Stomach (tissue), 9 donors: Measurements from ENCODE around the gene RFX2. TPM values are rescaled to one million over a fixed set of nuclear protein-coding genes. Genes with fewer than 3 reads are reported as not detected.
"Not testable (repeated sequence)": the region's sequence is repeated elsewhere in the genome, so short reads cannot be mapped to it uniquely, and the experiment has no call there.

ENCODE experiments used
- DNase-seq, 2 donors: peaks; one replicate each; pipeline versions ENCODE4 v3.0.0 to v3.0.0-alpha.2; 2013 to 2019
- H3K27ac ChIP-seq, 5 donors: fragments of 200-600 bp in 4 of 5; sonication (generic) in 4 of 5; one replicate each; pipeline ENCODE4 v1.5.1; 2013 to 2019; ENCODE audit warnings: mild to moderate bottlenecking in 1 of 5, moderate library complexity in 1 of 5
- H3K27me3 ChIP-seq, 3 donors: fragments of 200-600 bp; sonication (generic); one replicate each; pipeline ENCODE4 v1.5.1; 2017 to 2019; ENCODE audit warnings: mixed run types in 1 of 3
- H3K36me3 ChIP-seq, 4 donors: fragments of 200-600 bp; sonication (generic); 1 replicate in 3 of 4; 2 replicates in 1 of 4; pipeline ENCODE4 v1.5.1; 2016 to 2019
- H3K4me1 ChIP-seq, 4 donors: fragments of 200-600 bp; sonication (generic); one replicate each; pipeline ENCODE4 v1.5.1; 2016 to 2019
- H3K4me3 ChIP-seq, 4 donors: fragments of 200-600 bp; sonication (generic) in 3 of 4; one replicate each; pipeline ENCODE4 v1.5.1; 2016 to 2019; ENCODE audit warnings: mild to moderate bottlenecking in 1 of 4
- H3K9me3 ChIP-seq, 4 donors: fragments of 200-600 bp; sonication (generic); one replicate each; pipeline ENCODE4 v1.5.1; 2016 to 2019
- CTCF ChIP-seq, 7 experiments: fragments of 450-650 bp in 4 of 7; fragments of 200-600 bp in 3 of 7; sonication (generic) in 3 of 7; IDR thresholded peaks; one replicate each; pipeline ENCODE4 v1.5.1; 2016 to 2019; ENCODE audit warnings: antibody characterized with exemption in 7 of 7, control low read depth in 2 of 7, mild to moderate bottlenecking in 1 of 7
- EP300 ChIP-seq: sonication (generic); formaldehyde crosslinking; IDR thresholded peaks from one replicate; pipeline ENCODE4 v1.6.1; 2017; ENCODE audit warnings: antibody characterized with exemption
- POLR2A ChIP-seq, 4 donors: fragments of 450-650 bp; IDR thresholded peaks; one replicate each; pipeline ENCODE4 v1.6.1; 2016; ENCODE audit warnings: antibody characterized with exemption in 4 of 4, control low read depth in 2 of 4, mild to moderate bottlenecking in 1 of 4, moderate library complexity in 1 of 4
- POLR2AphosphoS5 ChIP-seq, 3 donors: sonication (generic); formaldehyde crosslinking; IDR thresholded peaks; one replicate each; pipeline ENCODE4 v1.6.1; 2016; ENCODE audit warnings: antibody characterized with exemption in 3 of 3
- WGBS, 5 donors: extraction: QIAGEN DNeasy Blood & Tissue Kit in 3 of 5; methylation state at CpG; one replicate each; pipeline versions ENCODE4 v1.1.5 to v1.1.7; 2013 to 2018; 5-methylcytosine and 5-hydroxymethylcytosine counted together
- intact Hi-C: fragments of 100-400 bp; cut with DNase I; formaldehyde crosslinking; loops from one replicate; pipeline ENCODE4 v1.15.1; 2023; ENCODE audit warnings: low total_unique reads
- polyA plus RNA-seq, 3 donors: library from polyadenylated mRNA; stranded (reverse); fragments of 200-250 nt; gene quantifications; one replicate each; pipeline ENCODE4 v1.2.3, GENCODE V29; 2013
- total RNA-seq, 5 donors: library from RNA; depleted of rRNA; stranded (reverse); fragments of >200 nt; gene quantifications; one replicate each; pipeline versions ENCODE4 v1.1.0 to v1.2.3, GENCODE V29; 2014 to 2016
- donor health status: healthy with polysubstance abuse.
- donor health status: Bipolar disorder and iron deficiency.
- donor health status: healthy.

Gene RFX2
- total and polyA plus RNA-seq, 8 donors: 1.2 to 123 (median 8.0) TPM

- DNase-seq: no peak
- Histone ChIP-seq H3K36me3 (peaks cover 0 to 12% (median 2%) of the 10 kb centered on the region in 4 donors), H3K4me3 (no peak overlapping the region), H3K4me1 (peaks cover 72 to 100% (median 96%) of the 10 kb centered on the region in 4 donors), H3K27ac (peak overlapping the region in 4 of 5 donors; percentile 64 to 84 (median 78)), H3K9me3 (no peaks in the 10 kb centered on the region), H3K27me3 (no peaks in the 10 kb centered on the region)
- intact Hi-C loops: no loop called here
- no peak for TF ChIP-seq POLR2A (IDR thresholded peaks at IDR 0.05)
- no peak for TF ChIP-seq POLR2AphosphoS5 (IDR thresholded peaks at IDR 0.05)
- TF ChIP-seq CTCF (IDR thresholded peaks at IDR 0.05): no peak
- no peak for TF ChIP-seq EP300
- WGBS, 5 donors: 87 to 92% (median 89%) methylated on average over 3 to 5 of the region's 5 CpGs
These were observed 145.3 kb downstream of the RFX2 start for GRCh38 chr19:5964816-5965565.

GRCh38 chr19:5963855-5964254 is 146.4 kb downstream of the RFX2 start:
- Histone ChIP-seq H3K4me3 (no peak overlapping the region), H3K27ac (peak overlapping the region in 4 of 5 donors; percentile 11 to 84 (median 80)), H3K9me3 (no peaks in the 10 kb centered on the region), H3K27me3 (no peaks in the 10 kb centered on the region), H3K36me3 (peaks cover 0 to 10% (median 2%) of the 10 kb centered on the region in 4 donors), H3K4me1 (peaks cover 72 to 100% (median 95%) of the 10 kb centered on the region in 4 donors)
- intact Hi-C loops: no loop called here
- WGBS, 5 donors: 87 to 97% (median 94%) methylated on average over 5 to 7 of the region's 7 CpGs
- TF ChIP-seq POLR2A (IDR thresholded peaks at IDR 0.05) (no peak), EP300 (no peak), POLR2AphosphoS5 (IDR thresholded peaks at IDR 0.05) (no peak), CTCF (IDR thresholded peaks at IDR 0.05) (no peak)
- DNase-seq: no peak

DNA sequence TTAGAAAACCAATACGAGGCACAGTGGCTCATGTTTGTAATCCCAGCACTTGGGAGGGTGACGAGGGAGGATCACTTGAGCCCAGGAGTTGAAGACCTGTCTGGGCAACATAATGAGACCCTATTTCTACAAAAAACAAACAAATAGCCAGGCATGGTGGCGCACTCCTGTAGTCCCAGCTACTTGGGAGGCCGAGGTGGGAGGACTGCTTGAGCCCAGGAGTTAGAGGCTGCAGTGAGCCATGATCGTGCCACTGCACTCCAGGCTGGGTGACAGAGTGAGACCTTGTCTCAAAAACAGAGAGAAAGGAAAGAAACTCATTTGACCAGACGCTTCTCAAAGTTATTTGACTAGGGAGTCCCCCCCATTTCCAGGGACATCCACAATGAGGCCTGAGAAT is 147.0 kb downstream of the RFX2 start:
- WGBS, 5 donors: 81 to 86% (median 82%) methylated on average over 6 of the region's 6 CpGs
- DNase-seq, H3K4me3 ChIP-seq, H3K9me3 ChIP-seq, H3K27me3 ChIP-seq, intact Hi-C loops: not testable (repeated sequence)
- H3K27ac ChIP-seq: peak overlapping the region in 4 of 5 donors; percentile 11 to 84 (median 80)
- H3K36me3 ChIP-seq: peaks cover 0 to 15% (median 2%) of the 10 kb centered on the region in 4 donors
- H3K4me1 ChIP-seq: peaks cover 72 to 100% (median 93%) of the 10 kb centered on the region in 4 donors

DNA sequence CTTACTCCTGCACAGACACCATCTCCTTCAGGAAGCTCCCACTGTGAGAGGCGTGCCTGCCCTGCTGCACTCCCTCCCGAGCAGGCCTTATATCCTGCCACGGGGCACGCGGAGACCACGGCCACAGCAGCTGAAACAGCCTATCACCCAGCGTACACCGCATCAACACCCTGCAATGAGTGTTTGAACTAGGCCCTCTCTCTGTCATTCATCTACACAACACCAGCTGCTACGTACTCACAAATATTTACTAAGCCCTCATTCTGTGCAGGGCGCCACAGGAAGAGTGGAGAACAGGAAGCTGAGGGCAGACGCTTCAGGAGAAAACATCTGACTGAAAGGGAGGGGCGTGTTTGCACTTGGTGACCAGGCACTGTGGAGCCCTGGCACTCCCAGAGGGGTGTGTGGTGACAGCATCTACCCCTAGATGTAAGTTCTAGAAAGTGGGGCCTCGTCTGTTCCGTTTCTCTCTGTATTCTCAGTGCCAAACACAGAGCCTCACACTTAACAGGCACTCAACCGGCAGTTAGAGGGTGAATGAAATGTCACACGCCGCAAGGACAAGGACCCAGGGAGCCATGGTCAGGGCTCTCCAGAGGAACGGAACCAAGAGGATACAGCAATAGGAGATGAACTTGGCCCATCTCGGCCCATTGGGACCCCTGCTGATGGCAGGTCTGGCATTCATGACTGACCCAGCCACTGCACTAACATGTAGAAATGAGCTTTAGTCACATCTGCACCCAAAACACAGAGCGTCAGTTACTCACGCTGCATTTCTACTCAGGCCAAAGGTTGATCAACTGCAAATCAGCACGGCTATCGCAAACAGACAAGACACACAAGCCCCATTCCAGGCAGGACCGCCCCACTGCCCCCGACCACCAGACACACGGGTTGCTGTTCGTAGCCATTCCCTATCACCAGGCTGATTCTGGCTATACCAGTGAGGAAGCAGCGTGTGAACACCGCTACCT is 148.0 kb downstream of the RFX2 start:
- intact Hi-C loops: no loop called here
- Histone ChIP-seq H3K27me3 (no peaks in the 10 kb centered on the region), H3K36me3 (peaks cover 0 to 15% (median 5%) of the 10 kb centered on the region in 4 donors), H3K9me3 (no peaks in the 10 kb centered on the region), H3K4me1 (peaks cover 72 to 100% (median 93%) of the 10 kb centered on the region in 4 donors), H3K27ac (peak overlapping the region; percentile 72 to 84 (median 75)), H3K4me3 (peak overlapping the region in 2 of 4 donors; percentile 1 to 9)
- 19 to 28% (median 22%) methylated on average over 29 of the region's 29 CpGs for WGBS, 5 donors
- DNase-seq: peak; percentile 76 to 95
- TF ChIP-seq POLR2AphosphoS5 (IDR thresholded peaks at IDR 0.05) (peak; percentile 58 to 81 (median 64)), POLR2A (IDR thresholded peaks at IDR 0.05) (no peak)

- intact Hi-C loops, DNase-seq, H3K9me3 ChIP-seq, H3K27me3 ChIP-seq: not testable (repeated sequence)
- H3K4me1 ChIP-seq: peaks cover 70 to 100% (median 93%) of the 10 kb centered on the region in 4 donors
- WGBS, 5 donors: 47 to 77% (median 60%) methylated on average over 6 of the region's 6 CpGs
- H3K36me3 ChIP-seq: peaks cover 0 to 15% (median 5%) of the 10 kb centered on the region in 4 donors
- peak overlapping the region in 2 of 4 donors; percentile 1 to 9 for H3K4me3 ChIP-seq
- peak overlapping the region; percentile 72 to 84 (median 75) for H3K27ac ChIP-seq
- peak in 1 of 7 experiments; percentile 8 for TF ChIP-seq CTCF (IDR thresholded peaks at IDR 0.05)
These were observed 148.7 kb downstream of the RFX2 start for GRCh38 chr19:5961641-5961968.
